GM12878 (cell line): ENCODE data around the gene SLC35E1. TPM values are rescaled to one million over a fixed set of nuclear protein-coding genes. Genes with fewer than 3 reads are reported as not detected.

Experiments
- ATAC-seq: fragments of 200-7000 bp; cut with Tn5 transposase; 3 replicates; pipeline ENCODE4 v1.9.1; 2020; ENCODE audit warnings: mild to moderate bottlenecking, moderate library complexity
- BruUV-seq: library from RNA; stranded (reverse); fragments of 400-500 nt; replicated peaks from 2 replicates; lab custom pipeline; 2021; lab: Mats Ljungman, UMichigan
- CTCF ChIA-PET: fragments of 300-600 bp; sonication (Branson Sonifier 250); formaldehyde crosslinking; extraction: SDS; loops from one replicate; lab custom pipeline; 2021; ENCODE audit warnings: inconsistent platforms; lab: Yijun Ruan, JAX
- POLR2A ChIA-PET: fragments of 350-600 bp; formaldehyde crosslinking; extraction: SDS; loops from one replicate; lab custom pipeline; 2021; ENCODE audit warnings: inconsistent platforms; lab: Charles Lee
- RAD21 ChIA-PET: fragments of 300-600 bp; sonication (Branson Sonifier 250); formaldehyde crosslinking; loops from one replicate; lab custom pipeline; 2023; ENCODE audit warnings: antibody characterized with exemption; ENCODE audit not compliant: unreplicated experiment; lab: Charles Lee
- SMC1A ChIA-PET: fragments of 300-600 bp; sonication (Branson Sonifier 250); formaldehyde crosslinking; loops from one replicate; lab custom pipeline; 2023; ENCODE audit not compliant: unreplicated experiment, uncharacterized antibody; lab: Charles Lee
- DNase-seq: peaks from one replicate; pipeline ENCODE4 v3.0.0-alpha.2; 2011; ENCODE audit warnings: low read depth, low spot score
- FAIRE-seq: peaks from 3 replicates; lab custom pipeline; 2011; peaks lifted over from hg19 to GRCh38; lab: Jason Lieb, UNC
- H2AFZ ChIP-seq: 2 replicates; pipeline ENCODE4 v1.6.0; 2011; ENCODE audit warnings: low read depth, low read length, control low read depth; ENCODE audit not compliant: control insufficient read depth
- H3K27ac ChIP-seq: 2 replicates; pipeline ENCODE4 v1.5.1; 2011; ENCODE audit warnings: control low read depth; ENCODE audit not compliant: control insufficient read depth, insufficient read depth
- H3K27me3 ChIP-seq, 2 experiments: replicated peaks in 1 of 2; 2 replicates each; pipeline versions ENCODE4 v1.6.0 to v1.6.1; 2011; ENCODE audit warnings: low read length in 1 of 2; ENCODE audit not compliant: control insufficient read depth in 2 of 2, insufficient read depth in 2 of 2
- H3K36me3 ChIP-seq, 2 experiments: 2 replicates each; pipeline ENCODE4 v1.5.1; 2011; ENCODE audit warnings: low read length in 1 of 2; ENCODE audit not compliant: control insufficient read depth in 2 of 2, insufficient read depth in 2 of 2
- H3K4me1 ChIP-seq: 2 replicates; pipeline ENCODE4 v1.6.1; 2011; ENCODE audit warnings: mild to moderate bottlenecking, low read length, moderate library complexity, mixed read lengths; ENCODE audit not compliant: control insufficient read depth, insufficient read depth
- H3K4me2 ChIP-seq: 2 replicates; pipeline ENCODE4 v1.6.0; 2011; ENCODE audit warnings: control low read depth; ENCODE audit not compliant: control insufficient read depth, insufficient read depth
- H3K4me3 ChIP-seq: fragments of 200-600 bp; sonication (generic); 2 replicates; pipeline ENCODE4 v1.5.1; 2016
- H3K79me2 ChIP-seq: 2 replicates; pipeline ENCODE4 v1.6.0; 2011; ENCODE audit warnings: low read length; ENCODE audit not compliant: control insufficient read depth, insufficient read depth
- H3K9ac ChIP-seq: 2 replicates; pipeline ENCODE4 v1.8.0; 2011; ENCODE audit warnings: low read length, control low read depth, mixed read lengths; ENCODE audit not compliant: control insufficient read depth, insufficient read depth
- H3K9me3 ChIP-seq: replicated peaks from 3 replicates; pipeline ENCODE4 v1.5.1; 2011; ENCODE audit warnings: mild to moderate bottlenecking, low read length; ENCODE audit not compliant: control insufficient read depth, insufficient read depth
- H4K20me1 ChIP-seq: 2 replicates; pipeline ENCODE4 v1.6.0; 2011; ENCODE audit not compliant: control insufficient read depth, insufficient read depth
- BRCA1 ChIP-seq: IDR thresholded peaks from 2 replicates; pipeline ENCODE4 v1.6.1; 2011; ENCODE audit warnings: low read depth, low read length, improper control_type of control experiment
- CREB1 ChIP-seq: IDR thresholded peaks from 2 replicates; pipeline ENCODE4 v1.6.1; 2012; ENCODE audit warnings: low read depth, mild to moderate bottlenecking, inconsistent platforms
- EZH2 ChIP-seq: IDR thresholded peaks from 2 replicates; pipeline ENCODE4 v1.6.1; 2012; ENCODE audit warnings: low read depth, mild to moderate bottlenecking, control low read depth, inconsistent platforms, low read length, borderline replicate concordance; ENCODE audit not compliant: control insufficient read depth
- HCFC1 ChIP-seq: fragments of 150-350 bp; IDR thresholded peaks from 2 replicates; pipeline ENCODE4 v1.6.1; 2014; ENCODE audit warnings: low read length
- MAX ChIP-seq: IDR thresholded peaks from 2 replicates; pipeline ENCODE4 v1.6.1; 2012; ENCODE audit warnings: low read depth, low read length, improper control_type of control experiment
- NFYB ChIP-seq: IDR thresholded peaks from 2 replicates; pipeline ENCODE4 v1.6.1; 2011; ENCODE audit warnings: low read depth, mild to moderate bottlenecking, low read length, improper control_type of control experiment, moderate library complexity; ENCODE audit not compliant: insufficient read depth
- RFX5 ChIP-seq: IDR thresholded peaks from 2 replicates; pipeline ENCODE4 v1.6.1; 2011; ENCODE audit warnings: low read depth, low read length, improper control_type of control experiment
- WGBS: methylation state at CpG from one replicate; pipeline ENCODE4 v1.1.6; 2016; ENCODE audit warnings: low lambda C conversion rate; ENCODE audit not compliant: insufficient replicate concordance, insufficient coverage; ENCODE audit errors: missing lambda C conversion rate; 5-methylcytosine and 5-hydroxymethylcytosine counted together
- in situ Hi-C: fragments of 300-500 bp; cut with MboI; formaldehyde crosslinking; loops from 9 replicates; pipeline ENCODE4 v1.14.3; 2018; ENCODE audit warnings: mixed read lengths
- intact Hi-C: fragments of 100-400 bp; cut with micrococcal nuclease; formaldehyde crosslinking; loops from one replicate; pipeline ENCODE4 v1.14.2; 2022; ENCODE audit not compliant: unreplicated experiment
- polyA plus RNA-seq, 11 experiments: library from polyadenylated mRNA; depleted of rRNA in 4 of 11; unstranded in 6 of 11; stranded (reverse) in 5 of 11; fragments of >200 nt; fragmentation: Nextera tagmentation in 4 of 11; fragmentation: Illumina TruSeq in 1 of 11; extraction: Ambion mirVana in 4 of 11; extraction: Trizol in 1 of 11; gene quantifications; 1 replicate in 1 of 11; 2 replicates in 10 of 11; pipeline versions ENCODE4 v1.2.1 to v1.2.3, GENCODE V29; 2011 to 2016; ENCODE audit warnings: inconsistent platforms in 2 of 11, missing spikeins in 2 of 11, low read depth in 1 of 11
- total RNA-seq, 4 experiments: library from RNA; depleted of rRNA in 3 of 4; stranded (reverse); fragments of >200 nt in 3 of 4; fragmentation: Illumina TruSeq in 1 of 4; extraction: Trizol in 1 of 4; gene quantifications; 2 replicates each; pipeline versions ENCODE4 v1.2.1 to v1.2.3, GENCODE V29; 2013 to 2021
- TF ChIP-seq, protein P1 (sequence below): fragments of 450-650 bp; IDR thresholded peaks from 2 replicates; pipeline ENCODE4 v1.6.1; 2018; ENCODE audit warnings: mild to moderate bottlenecking, low read depth, moderate library complexity; ENCODE audit not compliant: partially characterized antibody
- TF ChIP-seq, protein P2 (sequence below): IDR thresholded peaks from 2 replicates; pipeline ENCODE4 v1.6.1; 2012; ENCODE audit warnings: mild to moderate bottlenecking, low read depth, low read length
- TF ChIP-seq, protein P3 (sequence below): fragments of 450-650 bp; formaldehyde crosslinking; IDR thresholded peaks from 2 replicates; pipeline ENCODE4 v1.4.0; 2020; ENCODE audit warnings: mild to moderate bottlenecking, moderate library complexity

The SLC35E1 gene
- total and polyA plus RNA-seq, 10 of the 15 experiments (the other 5 are each of a cell fraction or from before 2014, with no cell fraction given): 11.3 to 37.7 (median 22.1) TPM

GRCh38 chr19:16599655-16600346, 27.6 kb upstream of the SLC35E1 start:
- Histone ChIP-seq H3K79me2 (peaks cover 91% of the 10 kb centered on the region), H2AFZ (no peak overlapping the region), H3K4me3 (no peak overlapping the region), H3K9ac (no peak overlapping the region), H3K27ac (no peak overlapping the region), H3K9me3 (no peaks in the 10 kb centered on the region), H3K4me1 (peaks cover 21% of the 10 kb centered on the region), H3K27me3 (no peaks in the 10 kb centered on the region), H3K36me3 (peaks cover 0 to 12% of the 10 kb centered on the region in 2 experiments; a peak in 3 of 4 replicates), H3K4me2 (no peak overlapping the region), H4K20me1 (peaks cover 17% of the 10 kb centered on the region)
- ChIA-PET RAD21 (interaction anchor here (1.3 to 2.2 kb wide), 2 partner anchors 15 to 18 kb away, joined by 4 to 5 read pairs; no protein-coding TSS in a partner anchor), CTCF (interaction anchor here (1.0 kb wide), 1 partner anchor 12 kb away, joined by 4 read pairs; no protein-coding TSS in a partner anchor), SMC1A (interaction anchor here (1.6 kb wide), 1 partner anchor 10 kb away, joined by 4 read pairs; no protein-coding TSS in a partner anchor), POLR2A (interaction anchor here (1.2 kb wide), 1 partner anchor 15 kb away, joined by 3 read pairs; no protein-coding TSS in a partner anchor)
- 45% methylated on average over 5 of the region's 6 CpGs for WGBS
- BruUV-seq: no TSS peak
- ATAC-seq (no peak; the same call in 2 of the 3 replicates), DNase-seq (no peak), FAIRE-seq (no peak)
- intact Hi-C loops: no loop called here
- in situ Hi-C loops: loop anchor here (25.0 kb wide), 1 partner anchor 2012 kb away; the partner anchor contains the start of gene CLEC17A
- TF ChIP-seq HCFC1 (no peak), RFX5 (no peak), EZH2 (no peak), BRCA1 (no peak), NFYB (no peak), MAX (no peak), CREB1 (no peak)
- TF ChIP-seq, protein P1, sequence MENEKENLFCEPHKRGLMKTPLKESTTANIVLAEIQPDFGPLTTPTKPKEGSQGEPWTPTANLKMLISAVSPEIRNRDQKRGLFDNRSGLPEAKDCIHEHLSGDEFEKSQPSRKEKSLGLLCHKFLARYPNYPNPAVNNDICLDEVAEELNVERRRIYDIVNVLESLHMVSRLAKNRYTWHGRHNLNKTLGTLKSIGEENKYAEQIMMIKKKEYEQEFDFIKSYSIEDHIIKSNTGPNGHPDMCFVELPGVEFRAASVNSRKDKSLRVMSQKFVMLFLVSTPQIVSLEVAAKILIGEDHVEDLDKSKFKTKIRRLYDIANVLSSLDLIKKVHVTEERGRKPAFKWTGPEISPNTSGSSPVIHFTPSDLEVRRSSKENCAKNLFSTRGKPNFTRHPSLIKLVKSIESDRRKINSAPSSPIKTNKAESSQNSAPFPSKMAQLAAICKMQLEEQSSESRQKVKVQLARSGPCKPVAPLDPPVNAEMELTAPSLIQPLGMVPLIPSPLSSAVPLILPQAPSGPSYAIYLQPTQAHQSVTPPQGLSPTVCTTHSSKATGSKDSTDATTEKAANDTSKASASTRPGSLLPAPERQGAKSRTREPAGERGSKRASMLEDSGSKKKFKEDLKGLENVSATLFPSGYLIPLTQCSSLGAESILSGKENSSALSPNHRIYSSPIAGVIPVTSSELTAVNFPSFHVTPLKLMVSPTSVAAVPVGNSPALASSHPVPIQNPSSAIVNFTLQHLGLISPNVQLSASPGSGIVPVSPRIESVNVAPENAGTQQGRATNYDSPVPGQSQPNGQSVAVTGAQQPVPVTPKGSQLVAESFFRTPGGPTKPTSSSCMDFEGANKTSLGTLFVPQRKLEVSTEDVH: no peak
- TF ChIP-seq, protein P2, sequence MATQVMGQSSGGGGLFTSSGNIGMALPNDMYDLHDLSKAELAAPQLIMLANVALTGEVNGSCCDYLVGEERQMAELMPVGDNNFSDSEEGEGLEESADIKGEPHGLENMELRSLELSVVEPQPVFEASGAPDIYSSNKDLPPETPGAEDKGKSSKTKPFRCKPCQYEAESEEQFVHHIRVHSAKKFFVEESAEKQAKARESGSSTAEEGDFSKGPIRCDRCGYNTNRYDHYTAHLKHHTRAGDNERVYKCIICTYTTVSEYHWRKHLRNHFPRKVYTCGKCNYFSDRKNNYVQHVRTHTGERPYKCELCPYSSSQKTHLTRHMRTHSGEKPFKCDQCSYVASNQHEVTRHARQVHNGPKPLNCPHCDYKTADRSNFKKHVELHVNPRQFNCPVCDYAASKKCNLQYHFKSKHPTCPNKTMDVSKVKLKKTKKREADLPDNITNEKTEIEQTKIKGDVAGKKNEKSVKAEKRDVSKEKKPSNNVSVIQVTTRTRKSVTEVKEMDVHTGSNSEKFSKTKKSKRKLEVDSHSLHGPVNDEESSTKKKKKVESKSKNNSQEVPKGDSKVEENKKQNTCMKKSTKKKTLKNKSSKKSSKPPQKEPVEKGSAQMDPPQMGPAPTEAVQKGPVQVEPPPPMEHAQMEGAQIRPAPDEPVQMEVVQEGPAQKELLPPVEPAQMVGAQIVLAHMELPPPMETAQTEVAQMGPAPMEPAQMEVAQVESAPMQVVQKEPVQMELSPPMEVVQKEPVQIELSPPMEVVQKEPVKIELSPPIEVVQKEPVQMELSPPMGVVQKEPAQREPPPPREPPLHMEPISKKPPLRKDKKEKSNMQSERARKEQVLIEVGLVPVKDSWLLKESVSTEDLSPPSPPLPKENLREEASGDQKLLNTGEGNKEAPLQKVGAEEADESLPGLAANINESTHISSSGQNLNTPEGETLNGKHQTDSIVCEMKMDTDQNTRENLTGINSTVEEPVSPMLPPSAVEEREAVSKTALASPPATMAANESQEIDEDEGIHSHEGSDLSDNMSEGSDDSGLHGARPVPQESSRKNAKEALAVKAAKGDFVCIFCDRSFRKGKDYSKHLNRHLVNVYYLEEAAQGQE: no peak
- TF ChIP-seq, protein P3, sequence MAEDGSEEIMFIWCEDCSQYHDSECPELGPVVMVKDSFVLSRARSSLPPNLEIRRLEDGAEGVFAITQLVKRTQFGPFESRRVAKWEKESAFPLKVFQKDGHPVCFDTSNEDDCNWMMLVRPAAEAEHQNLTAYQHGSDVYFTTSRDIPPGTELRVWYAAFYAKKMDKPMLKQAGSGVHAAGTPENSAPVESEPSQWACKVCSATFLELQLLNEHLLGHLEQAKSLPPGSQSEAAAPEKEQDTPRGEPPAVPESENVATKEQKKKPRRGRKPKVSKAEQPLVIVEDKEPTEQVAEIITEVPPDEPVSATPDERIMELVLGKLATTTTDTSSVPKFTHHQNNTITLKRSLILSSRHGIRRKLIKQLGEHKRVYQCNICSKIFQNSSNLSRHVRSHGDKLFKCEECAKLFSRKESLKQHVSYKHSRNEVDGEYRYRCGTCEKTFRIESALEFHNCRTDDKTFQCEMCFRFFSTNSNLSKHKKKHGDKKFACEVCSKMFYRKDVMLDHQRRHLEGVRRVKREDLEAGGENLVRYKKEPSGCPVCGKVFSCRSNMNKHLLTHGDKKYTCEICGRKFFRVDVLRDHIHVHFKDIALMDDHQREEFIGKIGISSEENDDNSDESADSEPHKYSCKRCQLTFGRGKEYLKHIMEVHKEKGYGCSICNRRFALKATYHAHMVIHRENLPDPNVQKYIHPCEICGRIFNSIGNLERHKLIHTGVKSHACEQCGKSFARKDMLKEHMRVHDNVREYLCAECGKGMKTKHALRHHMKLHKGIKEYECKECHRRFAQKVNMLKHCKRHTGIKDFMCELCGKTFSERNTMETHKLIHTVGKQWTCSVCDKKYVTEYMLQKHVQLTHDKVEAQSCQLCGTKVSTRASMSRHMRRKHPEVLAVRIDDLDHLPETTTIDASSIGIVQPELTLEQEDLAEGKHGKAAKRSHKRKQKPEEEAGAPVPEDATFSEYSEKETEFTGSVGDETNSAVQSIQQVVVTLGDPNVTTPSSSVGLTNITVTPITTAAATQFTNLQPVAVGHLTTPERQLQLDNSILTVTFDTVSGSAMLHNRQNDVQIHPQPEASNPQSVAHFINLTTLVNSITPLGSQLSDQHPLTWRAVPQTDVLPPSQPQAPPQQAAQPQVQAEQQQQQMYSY (CRISPR knock-in tag): no peak
